ENCODE data around the gene TBL1XR1.
"Not testable (repeated sequence)": the region's sequence is repeated elsewhere in the genome, so short reads cannot be mapped to it uniquely, and the experiment has no call there.

TBL1XR1 gene

GRCh38 chr3:177026505-177027277, 170.6 kb downstream of the TBL1XR1 start:
- no peak for TF ChIP-seq CTCF (IDR thresholded peaks at IDR 0.05; ENCODE audit: extremely low read depth, missing control alignments)
- no peak for DNase-seq (ENCODE audit: low spot score)

GRCh38 chr3:177015881-177016280, 181.4 kb downstream of the TBL1XR1 start:
- no peak for TF ChIP-seq CTCF (IDR thresholded peaks at IDR 0.05; ENCODE audit: extremely low read depth, missing control alignments)
- no peak for DNase-seq (ENCODE audit: low spot score)

GRCh38 chr3:177013681-177014280, 183.5 kb downstream of the TBL1XR1 start:
- no peak for DNase-seq (ENCODE audit: low spot score)
- no peak for TF ChIP-seq CTCF (IDR thresholded peaks at IDR 0.05; ENCODE audit: extremely low read depth, missing control alignments)

GRCh38 chr3:177005718-177006405, 191.4 kb downstream of the TBL1XR1 start:
- DNase-seq (ENCODE audit: low spot score) = no peak
- no peak for TF ChIP-seq CTCF (IDR thresholded peaks at IDR 0.05; ENCODE audit: extremely low read depth, missing control alignments)

GRCh38 chr3:177000159-177000558, 197.1 kb downstream of the TBL1XR1 start:
- not testable (repeated sequence) for DNase-seq (ENCODE audit: low spot score)

- DNase-seq (ENCODE audit: low spot score) = no peak
- TF ChIP-seq CTCF (IDR thresholded peaks at IDR 0.05; ENCODE audit: extremely low read depth, missing control alignments) = no peak
Observed at GRCh38 chr3:176995946-176996345, 201.3 kb downstream of the TBL1XR1 start.

- TF ChIP-seq CTCF (IDR thresholded peaks at IDR 0.05; ENCODE audit: extremely low read depth, missing control alignments) = no peak
- no peak for DNase-seq (ENCODE audit: low spot score)
Observed at GRCh38 chr3:176994891-176995781, 202.1 kb downstream of the TBL1XR1 start.
